GM23338 (cell line): Measurements from ENCODE around the gene TCF7L1.

Experiments used
- CREB1 ChIP-seq: fragments of 250-450 bp; sonication (Bioruptor Pico); IDR thresholded peaks from 2 replicates; pipeline ENCODE4 v1.5.0; 2020; ENCODE audit warnings: low read depth, mild to moderate bottlenecking, moderate library complexity
- EZH2 ChIP-seq: fragments of 200-600 bp; sonication (generic); IDR thresholded peaks from one replicate; pipeline ENCODE4 v1.8.0; 2017; ENCODE audit warnings: antibody characterized with exemption, mild to moderate bottlenecking, low read depth; ENCODE audit not compliant: unreplicated experiment
- EZH2phosphoT487 ChIP-seq: fragments of 200-600 bp; sonication (generic); IDR thresholded peaks from one replicate; pipeline ENCODE4 v1.8.1; 2018; ENCODE audit warnings: antibody characterized with exemption; ENCODE audit not compliant: unreplicated experiment
- JUNB ChIP-seq: IDR thresholded peaks from one replicate; pipeline ENCODE4 v1.6.1; 2016; ENCODE audit warnings: antibody characterized with exemption; ENCODE audit not compliant: unreplicated experiment
- NANOG ChIP-seq: IDR thresholded peaks from 2 replicates; pipeline ENCODE4 v1.6.1; 2016; ENCODE audit warnings: antibody characterized with exemption, borderline replicate concordance
- POLR2AphosphoS5 ChIP-seq: IDR thresholded peaks from 2 replicates; pipeline ENCODE4 v1.6.1; 2016; ENCODE audit warnings: antibody characterized with exemption, low read depth
- STAT1 ChIP-seq: IDR thresholded peaks from one replicate; pipeline ENCODE4 v1.6.1; 2016; ENCODE audit warnings: antibody characterized with exemption; ENCODE audit not compliant: unreplicated experiment
- ZNF114 ChIP-seq: fragments of 250-450 bp; sonication (Bioruptor Pico); IDR thresholded peaks from 2 replicates; pipeline ENCODE4 v1.5.0; 2020; ENCODE audit warnings: mild to moderate bottlenecking, moderate library complexity
- TF ChIP-seq, protein P1 (sequence below), 2 experiments: fragments of 200-600 bp in 1 of 2; sonication (generic) in 1 of 2; conservative IDR thresholded peaks; 2 replicates each; pipeline versions ENCODE4 v1.5.1 to v1.6.1; 2016 to 2017; ENCODE audit warnings: antibody characterized with exemption in 2 of 2, low read depth in 2 of 2, mild to moderate bottlenecking in 2 of 2, moderate library complexity in 1 of 2
- TF ChIP-seq, protein P2 (sequence below): IDR thresholded peaks from one replicate; pipeline ENCODE4 v1.6.1; 2018; ENCODE audit warnings: antibody characterized with exemption; ENCODE audit not compliant: unreplicated experiment
- TF ChIP-seq, protein P3 (sequence below): IDR thresholded peaks from 2 replicates; pipeline ENCODE4 v1.6.1; 2016; ENCODE audit warnings: antibody characterized with exemption
- TF ChIP-seq, protein P4 (sequence below): fragments of 250-450 bp; sonication (Bioruptor Pico); IDR thresholded peaks from 2 replicates; pipeline ENCODE4 v1.5.0; 2020; ENCODE audit warnings: mild to moderate bottlenecking, moderate library complexity

DNA sequence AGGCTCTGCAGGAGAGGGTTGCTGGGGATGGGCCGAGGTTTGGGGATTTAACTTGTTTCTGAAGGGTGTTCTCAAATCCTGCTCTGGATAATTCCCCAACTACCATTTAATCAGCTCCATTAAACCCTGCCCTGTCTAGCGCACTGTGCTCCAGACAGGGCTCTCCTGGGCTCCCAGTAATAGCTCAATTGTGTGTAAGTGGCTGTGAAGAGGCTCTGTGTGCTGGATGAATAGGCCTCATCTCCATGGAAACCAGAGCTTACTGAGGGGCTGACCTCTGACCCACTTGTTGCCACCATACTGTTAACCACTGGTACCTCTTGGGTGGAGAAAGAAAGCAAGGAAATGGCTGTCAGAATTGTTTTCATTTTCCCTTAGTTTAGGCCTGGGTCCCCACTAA lies 101.7 kb downstream of the TCF7L1 start:
- TF ChIP-seq, protein P1, sequence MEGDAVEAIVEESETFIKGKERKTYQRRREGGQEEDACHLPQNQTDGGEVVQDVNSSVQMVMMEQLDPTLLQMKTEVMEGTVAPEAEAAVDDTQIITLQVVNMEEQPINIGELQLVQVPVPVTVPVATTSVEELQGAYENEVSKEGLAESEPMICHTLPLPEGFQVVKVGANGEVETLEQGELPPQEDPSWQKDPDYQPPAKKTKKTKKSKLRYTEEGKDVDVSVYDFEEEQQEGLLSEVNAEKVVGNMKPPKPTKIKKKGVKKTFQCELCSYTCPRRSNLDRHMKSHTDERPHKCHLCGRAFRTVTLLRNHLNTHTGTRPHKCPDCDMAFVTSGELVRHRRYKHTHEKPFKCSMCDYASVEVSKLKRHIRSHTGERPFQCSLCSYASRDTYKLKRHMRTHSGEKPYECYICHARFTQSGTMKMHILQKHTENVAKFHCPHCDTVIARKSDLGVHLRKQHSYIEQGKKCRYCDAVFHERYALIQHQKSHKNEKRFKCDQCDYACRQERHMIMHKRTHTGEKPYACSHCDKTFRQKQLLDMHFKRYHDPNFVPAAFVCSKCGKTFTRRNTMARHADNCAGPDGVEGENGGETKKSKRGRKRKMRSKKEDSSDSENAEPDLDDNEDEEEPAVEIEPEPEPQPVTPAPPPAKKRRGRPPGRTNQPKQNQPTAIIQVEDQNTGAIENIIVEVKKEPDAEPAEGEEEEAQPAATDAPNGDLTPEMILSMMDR (conservative IDR thresholded peaks at IDR 0.05; ENCODE audit: low read depth in 2 of 2): no peak
- no peak for TF ChIP-seq POLR2AphosphoS5
- TF ChIP-seq, protein P2, sequence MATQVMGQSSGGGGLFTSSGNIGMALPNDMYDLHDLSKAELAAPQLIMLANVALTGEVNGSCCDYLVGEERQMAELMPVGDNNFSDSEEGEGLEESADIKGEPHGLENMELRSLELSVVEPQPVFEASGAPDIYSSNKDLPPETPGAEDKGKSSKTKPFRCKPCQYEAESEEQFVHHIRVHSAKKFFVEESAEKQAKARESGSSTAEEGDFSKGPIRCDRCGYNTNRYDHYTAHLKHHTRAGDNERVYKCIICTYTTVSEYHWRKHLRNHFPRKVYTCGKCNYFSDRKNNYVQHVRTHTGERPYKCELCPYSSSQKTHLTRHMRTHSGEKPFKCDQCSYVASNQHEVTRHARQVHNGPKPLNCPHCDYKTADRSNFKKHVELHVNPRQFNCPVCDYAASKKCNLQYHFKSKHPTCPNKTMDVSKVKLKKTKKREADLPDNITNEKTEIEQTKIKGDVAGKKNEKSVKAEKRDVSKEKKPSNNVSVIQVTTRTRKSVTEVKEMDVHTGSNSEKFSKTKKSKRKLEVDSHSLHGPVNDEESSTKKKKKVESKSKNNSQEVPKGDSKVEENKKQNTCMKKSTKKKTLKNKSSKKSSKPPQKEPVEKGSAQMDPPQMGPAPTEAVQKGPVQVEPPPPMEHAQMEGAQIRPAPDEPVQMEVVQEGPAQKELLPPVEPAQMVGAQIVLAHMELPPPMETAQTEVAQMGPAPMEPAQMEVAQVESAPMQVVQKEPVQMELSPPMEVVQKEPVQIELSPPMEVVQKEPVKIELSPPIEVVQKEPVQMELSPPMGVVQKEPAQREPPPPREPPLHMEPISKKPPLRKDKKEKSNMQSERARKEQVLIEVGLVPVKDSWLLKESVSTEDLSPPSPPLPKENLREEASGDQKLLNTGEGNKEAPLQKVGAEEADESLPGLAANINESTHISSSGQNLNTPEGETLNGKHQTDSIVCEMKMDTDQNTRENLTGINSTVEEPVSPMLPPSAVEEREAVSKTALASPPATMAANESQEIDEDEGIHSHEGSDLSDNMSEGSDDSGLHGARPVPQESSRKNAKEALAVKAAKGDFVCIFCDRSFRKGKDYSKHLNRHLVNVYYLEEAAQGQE: no peak
- no peak for TF ChIP-seq EZH2
- no peak for TF ChIP-seq EZH2phosphoT487
- no peak for TF ChIP-seq ZNF114
- TF ChIP-seq, protein P3, sequence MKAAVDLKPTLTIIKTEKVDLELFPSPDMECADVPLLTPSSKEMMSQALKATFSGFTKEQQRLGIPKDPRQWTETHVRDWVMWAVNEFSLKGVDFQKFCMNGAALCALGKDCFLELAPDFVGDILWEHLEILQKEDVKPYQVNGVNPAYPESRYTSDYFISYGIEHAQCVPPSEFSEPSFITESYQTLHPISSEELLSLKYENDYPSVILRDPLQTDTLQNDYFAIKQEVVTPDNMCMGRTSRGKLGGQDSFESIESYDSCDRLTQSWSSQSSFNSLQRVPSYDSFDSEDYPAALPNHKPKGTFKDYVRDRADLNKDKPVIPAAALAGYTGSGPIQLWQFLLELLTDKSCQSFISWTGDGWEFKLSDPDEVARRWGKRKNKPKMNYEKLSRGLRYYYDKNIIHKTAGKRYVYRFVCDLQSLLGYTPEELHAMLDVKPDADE: no peak
- TF ChIP-seq NANOG: no peak
- TF ChIP-seq CREB1 (CRISPR knock-in tag): no peak
- no peak for TF ChIP-seq JUNB
- TF ChIP-seq, protein P4, sequence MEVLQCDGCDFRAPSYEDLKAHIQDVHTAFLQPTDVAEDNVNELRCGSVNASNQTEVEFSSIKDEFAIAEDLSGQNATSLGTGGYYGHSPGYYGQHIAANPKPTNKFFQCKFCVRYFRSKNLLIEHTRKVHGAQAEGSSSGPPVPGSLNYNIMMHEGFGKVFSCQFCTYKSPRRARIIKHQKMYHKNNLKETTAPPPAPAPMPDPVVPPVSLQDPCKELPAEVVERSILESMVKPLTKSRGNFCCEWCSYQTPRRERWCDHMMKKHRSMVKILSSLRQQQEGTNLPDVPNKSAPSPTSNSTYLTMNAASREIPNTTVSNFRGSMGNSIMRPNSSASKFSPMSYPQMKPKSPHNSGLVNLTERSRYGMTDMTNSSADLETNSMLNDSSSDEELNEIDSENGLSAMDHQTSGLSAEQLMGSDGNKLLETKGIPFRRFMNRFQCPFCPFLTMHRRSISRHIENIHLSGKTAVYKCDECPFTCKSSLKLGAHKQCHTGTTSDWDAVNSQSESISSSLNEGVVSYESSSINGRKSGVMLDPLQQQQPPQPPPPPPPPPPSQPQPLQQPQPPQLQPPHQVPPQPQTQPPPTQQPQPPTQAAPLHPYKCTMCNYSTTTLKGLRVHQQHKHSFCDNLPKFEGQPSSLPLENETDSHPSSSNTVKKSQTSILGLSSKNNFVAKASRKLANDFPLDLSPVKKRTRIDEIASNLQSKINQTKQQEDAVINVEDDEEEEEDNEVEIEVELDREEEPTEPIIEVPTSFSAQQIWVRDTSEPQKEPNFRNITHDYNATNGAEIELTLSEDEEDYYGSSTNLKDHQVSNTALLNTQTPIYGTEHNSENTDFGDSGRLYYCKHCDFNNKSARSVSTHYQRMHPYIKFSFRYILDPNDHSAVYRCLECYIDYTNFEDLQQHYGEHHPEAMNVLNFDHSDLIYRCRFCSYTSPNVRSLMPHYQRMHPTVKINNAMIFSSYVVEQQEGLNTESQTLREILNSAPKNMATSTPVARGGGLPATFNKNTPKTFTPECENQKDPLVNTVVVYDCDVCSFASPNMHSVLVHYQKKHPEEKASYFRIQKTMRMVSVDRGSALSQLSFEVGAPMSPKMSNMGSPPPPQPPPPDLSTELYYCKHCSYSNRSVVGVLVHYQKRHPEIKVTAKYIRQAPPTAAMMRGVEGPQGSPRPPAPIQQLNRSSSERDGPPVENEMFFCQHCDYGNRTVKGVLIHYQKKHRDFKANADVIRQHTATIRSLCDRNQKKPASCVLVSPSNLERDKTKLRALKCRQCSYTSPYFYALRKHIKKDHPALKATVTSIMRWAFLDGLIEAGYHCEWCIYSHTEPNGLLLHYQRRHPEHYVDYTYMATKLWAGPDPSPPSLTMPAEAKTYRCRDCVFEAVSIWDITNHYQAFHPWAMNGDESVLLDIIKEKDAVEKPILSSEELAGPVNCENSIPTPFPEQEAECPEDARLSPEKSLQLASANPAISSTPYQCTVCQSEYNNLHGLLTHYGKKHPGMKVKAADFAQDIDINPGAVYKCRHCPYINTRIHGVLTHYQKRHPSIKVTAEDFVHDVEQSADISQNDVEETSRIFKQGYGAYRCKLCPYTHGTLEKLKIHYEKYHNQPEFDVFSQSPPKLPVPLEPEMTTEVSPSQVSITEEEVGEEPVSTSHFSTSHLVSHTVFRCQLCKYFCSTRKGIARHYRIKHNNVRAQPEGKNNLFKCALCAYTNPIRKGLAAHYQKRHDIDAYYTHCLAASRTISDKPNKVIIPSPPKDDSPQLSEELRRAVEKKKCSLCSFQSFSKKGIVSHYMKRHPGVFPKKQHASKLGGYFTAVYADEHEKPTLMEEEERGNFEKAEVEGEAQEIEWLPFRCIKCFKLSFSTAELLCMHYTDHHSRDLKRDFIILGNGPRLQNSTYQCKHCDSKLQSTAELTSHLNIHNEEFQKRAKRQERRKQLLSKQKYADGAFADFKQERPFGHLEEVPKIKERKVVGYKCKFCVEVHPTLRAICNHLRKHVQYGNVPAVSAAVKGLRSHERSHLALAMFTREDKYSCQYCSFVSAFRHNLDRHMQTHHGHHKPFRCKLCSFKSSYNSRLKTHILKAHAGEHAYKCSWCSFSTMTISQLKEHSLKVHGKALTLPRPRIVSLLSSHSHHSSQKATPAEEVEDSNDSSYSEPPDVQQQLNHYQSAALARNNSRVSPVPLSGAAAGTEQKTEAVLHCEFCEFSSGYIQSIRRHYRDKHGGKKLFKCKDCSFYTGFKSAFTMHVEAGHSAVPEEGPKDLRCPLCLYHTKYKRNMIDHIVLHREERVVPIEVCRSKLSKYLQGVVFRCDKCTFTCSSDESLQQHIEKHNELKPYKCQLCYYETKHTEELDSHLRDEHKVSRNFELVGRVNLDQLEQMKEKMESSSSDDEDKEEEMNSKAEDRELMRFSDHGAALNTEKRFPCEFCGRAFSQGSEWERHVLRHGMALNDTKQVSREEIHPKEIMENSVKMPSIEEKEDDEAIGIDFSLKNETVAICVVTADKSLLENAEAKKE (CRISPR knock-in tag): no peak
- no peak for TF ChIP-seq STAT1
